ENCODE results near the gene TNP1.

Gene TNP1

DNA sequence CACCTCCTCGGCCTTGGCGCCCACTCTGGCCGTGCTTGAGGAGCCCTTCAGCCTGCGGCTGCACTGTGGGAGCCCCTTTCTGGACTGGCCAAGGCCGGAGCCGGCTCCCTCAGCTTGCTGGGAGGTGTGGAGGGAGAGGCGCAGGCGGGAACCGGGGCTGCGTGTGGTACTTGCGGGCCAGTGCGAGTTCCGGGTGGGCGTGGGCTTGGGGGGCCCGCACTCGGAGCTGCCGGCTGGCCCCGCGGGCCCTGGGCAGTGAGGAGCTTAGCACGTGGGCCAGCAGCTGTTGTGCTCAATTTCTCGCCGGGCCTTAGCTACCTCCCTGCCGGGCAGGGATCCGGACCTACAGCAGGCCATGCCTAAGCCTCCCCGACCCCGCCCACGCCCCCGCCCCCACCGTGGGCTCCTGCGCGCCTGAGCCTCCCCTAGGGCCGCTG is 25.3 kb upstream of the TNP1 start:
- DNase-seq (ENCODE audit: low read depth in 2 of 2): no peak
- TF ChIP-seq, protein P1, sequence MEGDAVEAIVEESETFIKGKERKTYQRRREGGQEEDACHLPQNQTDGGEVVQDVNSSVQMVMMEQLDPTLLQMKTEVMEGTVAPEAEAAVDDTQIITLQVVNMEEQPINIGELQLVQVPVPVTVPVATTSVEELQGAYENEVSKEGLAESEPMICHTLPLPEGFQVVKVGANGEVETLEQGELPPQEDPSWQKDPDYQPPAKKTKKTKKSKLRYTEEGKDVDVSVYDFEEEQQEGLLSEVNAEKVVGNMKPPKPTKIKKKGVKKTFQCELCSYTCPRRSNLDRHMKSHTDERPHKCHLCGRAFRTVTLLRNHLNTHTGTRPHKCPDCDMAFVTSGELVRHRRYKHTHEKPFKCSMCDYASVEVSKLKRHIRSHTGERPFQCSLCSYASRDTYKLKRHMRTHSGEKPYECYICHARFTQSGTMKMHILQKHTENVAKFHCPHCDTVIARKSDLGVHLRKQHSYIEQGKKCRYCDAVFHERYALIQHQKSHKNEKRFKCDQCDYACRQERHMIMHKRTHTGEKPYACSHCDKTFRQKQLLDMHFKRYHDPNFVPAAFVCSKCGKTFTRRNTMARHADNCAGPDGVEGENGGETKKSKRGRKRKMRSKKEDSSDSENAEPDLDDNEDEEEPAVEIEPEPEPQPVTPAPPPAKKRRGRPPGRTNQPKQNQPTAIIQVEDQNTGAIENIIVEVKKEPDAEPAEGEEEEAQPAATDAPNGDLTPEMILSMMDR (IDR thresholded peaks at IDR 0.05; ENCODE audit: low read depth, low read length): no peak
- no peak overlapping the region for H3K4me3 ChIP-seq (replicated peaks in 1 of 2; ENCODE audit: low read depth in 2 of 2, low read length in 2 of 2)

DNA sequence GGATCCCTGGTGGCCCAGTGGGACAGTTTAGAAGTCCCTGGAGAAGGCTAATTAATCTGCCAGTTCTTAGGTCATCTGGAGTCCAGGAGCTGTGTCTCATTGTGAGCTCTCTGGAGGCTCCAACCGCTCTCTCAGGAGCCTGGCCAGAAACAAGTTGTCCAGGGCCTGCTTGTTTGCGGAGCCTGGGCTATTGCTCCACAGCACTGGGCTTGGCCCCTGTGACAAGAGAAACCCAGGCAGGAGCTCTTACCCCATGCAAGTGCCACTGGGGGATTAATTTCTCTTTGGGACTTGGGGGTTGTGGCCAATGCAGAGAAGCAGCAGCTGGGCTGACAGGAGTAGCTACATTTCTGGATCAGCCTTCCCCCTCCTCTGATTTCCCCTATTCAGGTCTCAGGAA is 24.5 kb upstream of the TNP1 start:
- TF ChIP-seq, protein P1 (IDR thresholded peaks at IDR 0.05; ENCODE audit: low read depth, low read length): no peak
- DNase-seq (ENCODE audit: low read depth in 2 of 2): no peak
- no peak overlapping the region for H3K4me3 ChIP-seq (replicated peaks in 1 of 2; ENCODE audit: low read depth in 2 of 2, low read length in 2 of 2)

DNA sequence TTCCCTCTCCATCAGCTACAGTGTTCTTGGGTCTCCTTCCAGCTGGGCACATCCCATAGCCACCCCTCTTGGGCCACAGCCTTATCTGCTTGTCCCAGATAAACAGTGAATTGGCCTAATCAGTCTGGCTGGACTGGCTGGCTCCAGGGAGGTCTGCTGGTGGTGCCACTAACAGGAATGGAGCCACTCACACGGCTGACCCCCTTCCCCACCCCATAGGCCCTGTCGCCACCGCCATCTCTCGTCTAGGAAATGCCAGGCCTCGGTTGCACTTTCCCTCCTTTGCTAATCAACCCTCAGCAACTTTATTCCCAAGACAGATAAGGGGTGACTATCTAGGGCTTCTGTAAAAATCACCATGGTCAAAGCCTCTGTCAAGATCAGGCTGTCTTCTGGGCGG is 23.0 kb upstream of the TNP1 start:
- TF ChIP-seq, protein P1 (IDR thresholded peaks at IDR 0.05; ENCODE audit: low read depth, low read length): no peak
- no peak overlapping the region for H3K4me3 ChIP-seq (replicated peaks in 1 of 2; ENCODE audit: low read depth in 2 of 2, low read length in 2 of 2)

DNA sequence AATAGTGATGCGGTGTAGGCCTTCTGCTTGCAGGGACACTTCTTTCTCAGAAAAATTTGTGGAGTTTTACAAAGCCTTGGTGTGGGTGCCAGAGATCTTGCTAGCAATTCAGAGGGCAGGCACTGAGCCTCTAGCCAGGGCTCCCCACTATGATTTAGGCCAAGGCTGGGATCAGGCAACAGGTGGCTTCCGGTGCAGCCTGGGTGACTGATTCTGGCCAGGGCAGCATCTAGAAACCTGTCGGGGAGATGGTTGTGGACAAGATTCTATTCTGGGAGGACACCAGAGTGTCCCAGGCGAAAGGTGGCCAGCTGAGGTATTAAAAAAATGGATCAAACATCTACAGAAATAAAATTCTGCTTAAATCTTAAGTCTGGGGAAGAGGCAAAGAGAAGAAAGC is 21.5 kb upstream of the TNP1 start:
- TF ChIP-seq, protein P1 (IDR thresholded peaks at IDR 0.05; ENCODE audit: low read depth, low read length): no peak
- no peak overlapping the region for H3K4me3 ChIP-seq (replicated peaks in 1 of 2; ENCODE audit: low read depth in 2 of 2, low read length in 2 of 2)
- DNase-seq (ENCODE audit: low read depth in 2 of 2): no peak

More for the DNA sequence above, 23.0 kb upstream of the TNP1 start:
- DNase-seq (ENCODE audit: low read depth in 2 of 2): no peak

DNA sequence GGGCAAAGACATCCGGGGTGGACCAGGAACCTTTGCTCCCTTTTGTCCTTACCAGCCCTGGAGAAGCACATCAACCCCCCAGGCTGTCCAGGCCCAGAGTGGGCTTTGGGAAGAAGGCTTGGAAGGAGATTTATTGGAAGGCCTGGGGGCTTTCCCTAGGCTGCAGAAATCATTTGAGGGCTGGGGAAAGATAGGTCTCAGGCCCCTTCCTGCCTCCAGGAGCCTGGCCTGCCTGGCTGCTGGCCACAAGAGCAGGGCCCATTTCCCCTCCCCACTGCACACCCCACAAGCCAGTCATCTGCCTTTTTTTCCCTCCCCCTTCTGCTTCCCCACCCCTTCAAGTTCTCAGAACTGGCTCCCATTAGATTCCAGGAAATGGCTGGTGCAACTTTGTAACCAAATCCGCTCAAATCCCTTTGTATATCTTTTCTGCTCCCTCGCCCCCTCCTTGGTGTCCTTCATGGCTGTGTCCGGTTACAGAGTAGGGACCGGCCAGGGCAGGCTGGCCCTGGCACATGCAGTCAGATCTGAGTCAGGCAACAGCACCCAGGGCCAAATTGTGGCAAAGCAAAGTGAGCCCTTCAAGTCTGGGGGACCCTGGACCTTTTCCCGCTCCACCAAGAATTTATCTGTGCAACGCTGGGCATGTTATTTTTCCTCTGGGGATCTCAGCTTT is 20.8 kb upstream of the TNP1 start:
- H3K4me3 ChIP-seq (replicated peaks in 1 of 2; ENCODE audit: low read depth in 2 of 2, low read length in 2 of 2): no peak overlapping the region
- TF ChIP-seq, protein P1 (IDR thresholded peaks at IDR 0.05; ENCODE audit: low read depth, low read length): no peak
- DNase-seq (ENCODE audit: low read depth in 2 of 2): peak in 1 of 2 donors; percentile 15

DNA sequence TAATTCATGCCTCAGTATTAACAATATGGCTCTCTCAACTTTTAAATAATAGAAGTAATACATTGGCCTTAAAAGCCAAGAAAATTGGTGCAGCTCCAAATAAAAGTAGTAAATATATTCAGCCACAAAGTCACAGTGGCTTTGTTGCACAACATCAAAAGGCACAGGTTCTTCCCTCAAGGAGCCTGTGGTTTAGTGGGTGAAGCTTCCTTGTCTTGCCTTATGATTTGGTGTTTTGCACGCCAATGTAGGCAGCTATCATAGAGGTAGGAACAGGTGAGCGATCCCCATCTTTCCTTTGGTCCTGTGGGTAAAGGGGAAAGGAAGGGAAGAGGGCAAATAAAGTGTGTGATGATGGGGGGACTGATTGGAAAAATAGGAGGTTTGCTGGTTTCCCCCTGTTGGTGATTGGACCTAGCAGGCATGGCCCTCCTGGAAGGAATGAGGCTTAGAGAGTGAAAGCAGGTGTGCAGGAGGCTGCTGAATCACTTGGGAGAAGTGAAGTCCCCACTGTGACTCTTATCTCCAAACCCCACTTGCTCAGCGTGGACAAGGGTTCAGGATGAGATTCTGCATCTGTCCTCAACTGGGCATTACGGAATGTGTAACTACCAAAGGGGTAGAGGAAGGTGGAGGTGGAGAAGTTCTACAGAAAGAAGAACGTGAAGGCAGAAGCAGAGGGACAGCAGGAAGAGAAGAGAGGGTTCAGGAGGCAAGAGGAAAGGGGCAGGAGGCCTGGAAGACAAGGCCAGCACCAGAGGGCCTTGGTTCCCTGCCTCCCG is 20.1 kb upstream of the TNP1 start:
- TF ChIP-seq, protein P1 (IDR thresholded peaks at IDR 0.05; ENCODE audit: low read depth, low read length): no peak
- no peak overlapping the region for H3K4me3 ChIP-seq (replicated peaks in 1 of 2; ENCODE audit: low read depth in 2 of 2, low read length in 2 of 2)
- no peak for DNase-seq (ENCODE audit: low read depth in 2 of 2)
